Panc1 (cell line): ENCODE results near the gene NKAIN2. TPM values are rescaled to one million over a fixed set of nuclear protein-coding genes. Genes with fewer than 3 reads are reported as not detected.

ENCODE experiments used
- ATAC-seq: fragments of 200-7000 bp; cut with Tn5 transposase; 2 replicates; pipeline ENCODE4 v1.9.1; 2020; ENCODE audit warnings: mild to moderate bottlenecking, moderate library complexity
- BruUV-seq: library from RNA; stranded (reverse); fragments of 400-500 nt; replicated peaks from 2 replicates; lab custom pipeline; 2021; lab: Mats Ljungman, UMichigan
- CTCF ChIA-PET: fragments of 300-600 bp; sonication (Branson Sonifier 250); formaldehyde crosslinking; loops from one replicate; lab custom pipeline; 2022; ENCODE audit warnings: antibody characterized with exemption; lab: Charles Lee
- POLR2A ChIA-PET: fragments of 300-600 bp; sonication (Branson Sonifier 250); formaldehyde crosslinking; loops from one replicate; lab custom pipeline; 2022; ENCODE audit warnings: antibody characterized with exemption; lab: Charles Lee
- DNase-seq: peaks from one replicate; pipeline ENCODE4 v3.0.0-alpha.2; 2010; ENCODE audit warnings: low read depth, low spot score
- H3K27ac ChIP-seq: 2 replicates; pipeline ENCODE4 v1.5.1; 2011; ENCODE audit warnings: mild to moderate bottlenecking, low read length, inconsistent platforms
- H3K27me3 ChIP-seq: fragments of 200-500 bp; sonication (Bioruptor generic); 2 replicates; pipeline ENCODE4 v1.6.0; 2014; ENCODE audit warnings: low read length, inconsistent platforms; ENCODE audit not compliant: control insufficient read depth, insufficient read depth
- H3K36me3 ChIP-seq: fragments of 200-500 bp; sonication (Bioruptor generic); 2 replicates; pipeline ENCODE4 v1.5.1; 2014; ENCODE audit warnings: inconsistent platforms, mild to moderate bottlenecking, low read length, moderate library complexity; ENCODE audit not compliant: control insufficient read depth, insufficient read depth
- H3K4me1 ChIP-seq: 2 replicates; pipeline ENCODE4 v1.5.1; 2011; ENCODE audit warnings: inconsistent platforms, mild to moderate bottlenecking, low read length, moderate library complexity; ENCODE audit not compliant: control insufficient read depth, insufficient read depth
- H3K4me3 ChIP-seq, 2 experiments: 2 replicates each; pipeline ENCODE4 v1.5.1; 2011 to 2012; ENCODE audit warnings: low read depth in 2 of 2, low read length in 2 of 2, mild to moderate bottlenecking in 2 of 2, inconsistent platforms in 1 of 2, moderate library complexity in 1 of 2
- H3K9me3 ChIP-seq: fragments of 200-500 bp; sonication (Bioruptor generic); 2 replicates; pipeline ENCODE4 v1.5.1; 2014; ENCODE audit warnings: low read depth, mild to moderate bottlenecking, inconsistent platforms, low read length, moderate library complexity; ENCODE audit not compliant: control insufficient read depth, insufficient read depth
- CTCF ChIP-seq: fragments of 450-650 bp; IDR thresholded peaks from 2 replicates; pipeline ENCODE4 v1.5.1; 2017; ENCODE audit warnings: mild to moderate bottlenecking
- POLR2AphosphoS5 ChIP-seq: IDR thresholded peaks from 2 replicates; pipeline ENCODE4 v1.6.1; 2012; ENCODE audit warnings: mild to moderate bottlenecking, low read depth, low read length, moderate library complexity
- REST ChIP-seq, 2 experiments: IDR thresholded peaks; 2 replicates each; pipeline ENCODE4 v1.6.1; 2011 to 2012; ENCODE audit warnings: low read depth in 2 of 2, control low read depth in 1 of 2, low read length in 1 of 2, mild to moderate bottlenecking in 1 of 2, moderate library complexity in 1 of 2; ENCODE audit not compliant: insufficient read depth in 1 of 2
- SIN3A ChIP-seq: IDR thresholded peaks from 2 replicates; pipeline ENCODE4 v1.6.1; 2012; ENCODE audit warnings: low read depth, mild to moderate bottlenecking, low read length, moderate library complexity, borderline replicate concordance; ENCODE audit not compliant: insufficient read depth
- TCF7L2 ChIP-seq: IDR thresholded peaks from 2 replicates; pipeline ENCODE4 v1.6.1; 2011; ENCODE audit warnings: mild to moderate bottlenecking, low read depth, low read length, inconsistent platforms
- in situ Hi-C: cut with HindIII; loops from 2 replicates; pipeline ENCODE4 v1.10.0; 2016; ENCODE audit warnings: low sequenced_read_pairs, low pct_unique_long_range_greater_than_20kb
- intact Hi-C: fragments of 100-400 bp; cut with micrococcal nuclease; formaldehyde crosslinking; loops from one replicate; pipeline ENCODE4 v1.10.0; 2022; ENCODE audit not compliant: unreplicated experiment
- total RNA-seq: library from RNA; stranded (reverse); gene quantifications from one replicate; pipeline ENCODE4 v1.2.1, GENCODE V29; 2021; ENCODE audit not compliant: unreplicated experiment

The NKAIN2 gene
- total RNA-seq, 1 experiment from 2014 or later: 2.6 TPM

- Histone ChIP-seq H3K4me3 (no peak overlapping the region), H3K27ac (peak overlapping the region; percentile 71), H3K27me3 (no peaks in the 10 kb centered on the region), H3K36me3 (no peaks in the 10 kb centered on the region), H3K9me3 (peaks cover 3% of the 10 kb centered on the region; the same call in 1 of the 2 replicates), H3K4me1 (peaks cover 28% of the 10 kb centered on the region; the same call in 1 of the 2 replicates)
- in situ Hi-C loops: no loop called here
- ChIA-PET CTCF (no interaction called here), POLR2A (no interaction called here)
- intact Hi-C loops: no loop called here
- TF ChIP-seq CTCF (no peak), REST (IDR thresholded peaks at IDR 0.05; ENCODE audit: insufficient read depth in 1 of 2, low read depth in 2 of 2, low read length in 1 of 2) (no peak), SIN3A (no peak)
- BruUV-seq: no TSS peak
- DNase-seq (no peak), ATAC-seq (peak; percentile 44)
These were observed 676.3 kb downstream of the NKAIN2 start for GRCh38 chr6:124479991-124480430.

- POLR2A ChIA-PET: no interaction called here
- Histone ChIP-seq H3K36me3 (no peaks in the 10 kb centered on the region), H3K27ac (peak overlapping the region; percentile 71), H3K9me3 (peaks cover 3% of the 10 kb centered on the region; the same call in 1 of the 2 replicates), H3K4me1 (peaks cover 28% of the 10 kb centered on the region; the same call in 1 of the 2 replicates), H3K4me3 (no peak overlapping the region), H3K27me3 (no peaks in the 10 kb centered on the region)
- in situ Hi-C loops: no loop called here
- no TSS peak for BruUV-seq
- TF ChIP-seq CTCF (no peak), REST (IDR thresholded peaks at IDR 0.05; ENCODE audit: insufficient read depth in 1 of 2, low read depth in 2 of 2, low read length in 1 of 2) (0 out of 4 replicates have a peak, but pooled peaks of 1 of the 2 experiments have one; percentile 22), TCF7L2 (peak; percentile 92), POLR2AphosphoS5 (peak; percentile 72; the same call in 1 of the 2 replicates), SIN3A (no peak)
- intact Hi-C loops: no loop called here
- ATAC-seq: peak; percentile 92
- CTCF ChIA-PET: interaction anchor here (0.7 kb wide), 1 partner anchor 679 kb away, joined by 3 read pairs; no protein-coding TSS in a partner anchor
- no peak for DNase-seq
These were observed 678.4 kb downstream of the NKAIN2 start for GRCh38 chr6:124482071-124482491.
